Esophagus (tissue), 2 donors: Measurements from ENCODE around the gene RBM19. TPM values are rescaled to one million over a fixed set of nuclear protein-coding genes. Genes with fewer than 3 reads are reported as not detected.

Experiments used
- H3K27ac ChIP-seq, 2 donors: one replicate each; pipeline ENCODE4 v1.5.1; 2013; ENCODE audit warnings: low read depth in 2 of 2, mild to moderate bottlenecking in 2 of 2, inconsistent platforms in 1 of 2, low read length in 1 of 2, moderate library complexity in 1 of 2
- H3K27me3 ChIP-seq, 2 donors: one replicate each; pipeline ENCODE4 v1.6.1; 2013; ENCODE audit warnings: low read length in 2 of 2, control low read depth in 1 of 2, mild to moderate bottlenecking in 1 of 2; ENCODE audit not compliant: insufficient read depth in 2 of 2, control insufficient read depth in 1 of 2
- H3K36me3 ChIP-seq, 2 donors: one replicate each; pipeline ENCODE4 v1.6.1; 2013; ENCODE audit warnings: low read length in 1 of 2; ENCODE audit not compliant: control insufficient read depth in 2 of 2, insufficient read depth in 2 of 2
- H3K4me1 ChIP-seq, 2 donors: one replicate each; pipeline ENCODE4 v1.6.1; 2013; ENCODE audit warnings: low read length in 1 of 2; ENCODE audit not compliant: control insufficient read depth in 2 of 2, insufficient read depth in 2 of 2
- H3K4me3 ChIP-seq, 2 donors: one replicate each; pipeline ENCODE4 v1.5.1; 2013; ENCODE audit warnings: low read length in 2 of 2, mild to moderate bottlenecking in 2 of 2, low read depth in 1 of 2, moderate library complexity in 1 of 2
- H3K9me3 ChIP-seq, 2 donors: one replicate each; pipeline ENCODE4 v1.6.1; 2013; ENCODE audit warnings: mild to moderate bottlenecking in 2 of 2, low read depth in 1 of 2, low read length in 1 of 2, moderate library complexity in 1 of 2; ENCODE audit not compliant: control insufficient read depth in 2 of 2, insufficient read depth in 1 of 2
- WGBS, 2 donors: extraction: QIAGEN DNeasy Blood & Tissue Kit; methylation state at CpG; one replicate each; pipeline ENCODE4 v1.1.7; 2013; 5-methylcytosine and 5-hydroxymethylcytosine counted together
- polyA plus RNA-seq, 2 donors: library from polyadenylated mRNA; stranded (reverse); fragments of 200-250 nt; gene quantifications; one replicate each; pipeline ENCODE4 v1.2.3, GENCODE V29; 2013
- donor health status: healthy with polysubstance abuse.
- donor health status: Bipolar disorder and iron deficiency.

The RBM19 gene
- polyA plus RNA-seq, 2 donors: 10.2 to 18.5 TPM

DNA sequence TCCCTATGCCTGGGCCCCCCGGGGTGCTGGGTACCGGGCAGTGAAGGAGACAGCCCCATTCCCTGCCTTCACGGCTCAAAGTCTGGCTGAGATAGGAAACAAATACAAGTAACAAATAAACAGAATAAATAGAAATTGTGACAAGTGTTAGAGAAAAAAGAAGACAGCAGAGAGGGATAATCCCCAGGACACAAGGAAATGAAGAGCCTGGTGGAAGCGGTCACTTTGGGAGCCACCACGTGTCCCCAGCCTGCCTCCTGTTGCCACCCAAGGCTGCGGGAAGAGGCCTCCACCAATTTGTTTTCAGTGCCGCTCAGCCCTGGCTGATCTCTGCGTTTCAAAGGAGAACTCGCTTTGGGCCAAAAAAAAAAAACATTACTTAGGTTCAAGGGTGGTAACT is 31.2 kb downstream of the RBM19 start:
- 86 to 87% methylated on average over 9 of the region's 9 CpGs for WGBS, 2 donors
- Histone ChIP-seq H3K9me3 (no peaks in the 10 kb centered on the region), H3K4me3 (no peak overlapping the region), H3K27ac (no peak overlapping the region), H3K36me3 (peaks cover 11 to 35% of the 10 kb centered on the region in 2 donors), H3K4me1 (no peaks in the 10 kb centered on the region), H3K27me3 (no peaks in the 10 kb centered on the region)

DNA sequence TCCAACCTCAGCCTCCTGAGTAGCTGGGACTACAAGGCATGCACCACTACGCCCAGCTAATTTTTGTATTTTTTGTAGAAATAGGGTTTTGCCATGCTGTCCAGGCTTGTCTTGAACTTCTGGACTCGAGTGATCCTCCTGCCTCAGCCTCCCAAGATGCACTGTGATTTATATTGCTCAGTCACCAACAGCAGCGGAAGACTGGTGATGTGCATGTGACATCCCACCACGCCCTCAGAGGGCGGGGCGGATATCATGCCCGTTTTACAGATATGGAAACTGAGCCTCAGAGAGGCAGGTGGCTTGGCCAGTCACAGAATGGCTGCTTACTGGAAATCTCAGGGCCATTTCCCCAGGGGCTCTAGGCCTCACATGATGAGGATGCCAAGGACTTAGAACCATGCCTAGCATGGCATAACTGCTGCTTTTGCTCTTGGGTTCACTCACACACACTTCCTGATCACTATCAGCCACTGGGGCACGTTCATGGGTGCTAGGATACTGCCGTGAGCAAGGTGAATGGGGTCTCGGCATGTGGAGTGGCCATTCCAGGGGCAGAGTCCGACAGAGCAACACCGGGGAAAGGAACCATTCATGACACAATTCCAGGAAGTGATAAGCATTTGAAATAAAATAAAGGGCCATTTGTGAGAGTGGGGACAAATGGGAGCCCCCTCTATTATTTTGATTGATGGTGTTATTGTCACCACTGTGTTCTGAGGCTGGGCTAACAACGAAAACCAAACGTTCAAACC is 31.9 kb downstream of the RBM19 start:
- no peaks in the 10 kb centered on the region for H3K9me3 ChIP-seq
- H3K27me3 ChIP-seq: no peaks in the 10 kb centered on the region
- no peaks in the 10 kb centered on the region for H3K4me1 ChIP-seq
- H3K36me3 ChIP-seq: peaks cover 11 to 31% of the 10 kb centered on the region in 2 donors
- WGBS, 2 donors: 83 to 87% methylated on average over 14 of the region's 14 CpGs
- H3K4me3 ChIP-seq: no peak overlapping the region
- no peak overlapping the region for H3K27ac ChIP-seq

DNA sequence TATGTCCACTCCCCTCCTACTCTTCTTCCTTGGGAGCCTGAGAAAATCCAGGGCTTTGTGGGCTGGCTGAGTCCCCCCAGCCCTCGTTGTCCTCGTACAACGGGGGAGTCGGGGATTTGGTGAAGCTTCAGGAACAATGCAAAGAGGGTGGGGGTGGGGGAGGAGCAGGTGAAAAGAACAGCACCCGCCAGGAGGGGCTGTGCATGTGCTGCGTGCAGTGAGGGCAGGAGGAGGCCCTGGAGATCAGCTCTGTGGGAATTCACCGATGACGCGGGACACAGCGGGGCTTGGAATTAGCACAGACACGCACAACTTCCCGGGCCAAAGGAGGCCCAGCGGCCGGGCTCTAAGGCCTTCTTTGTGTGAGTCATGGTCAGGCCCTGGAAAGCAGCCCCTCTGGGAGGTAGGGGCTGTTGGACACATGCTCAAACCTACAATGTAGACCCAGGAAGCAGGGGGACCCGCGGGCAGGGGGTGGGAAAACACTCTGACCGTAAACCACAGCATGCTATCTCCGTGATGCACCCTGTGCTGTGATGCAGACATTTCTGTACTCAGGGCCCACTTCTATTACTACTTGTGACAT is 32.8 kb downstream of the RBM19 start:
- H3K4me3 ChIP-seq: no peak overlapping the region
- H3K36me3 ChIP-seq: peaks cover 11 to 26% of the 10 kb centered on the region in 2 donors
- no peaks in the 10 kb centered on the region for H3K4me1 ChIP-seq
- WGBS, 2 donors: 71 to 75% methylated on average over 18 of the region's 18 CpGs
- no peaks in the 10 kb centered on the region for H3K27me3 ChIP-seq
- no peaks in the 10 kb centered on the region for H3K9me3 ChIP-seq
- H3K27ac ChIP-seq: no peak overlapping the region

DNA sequence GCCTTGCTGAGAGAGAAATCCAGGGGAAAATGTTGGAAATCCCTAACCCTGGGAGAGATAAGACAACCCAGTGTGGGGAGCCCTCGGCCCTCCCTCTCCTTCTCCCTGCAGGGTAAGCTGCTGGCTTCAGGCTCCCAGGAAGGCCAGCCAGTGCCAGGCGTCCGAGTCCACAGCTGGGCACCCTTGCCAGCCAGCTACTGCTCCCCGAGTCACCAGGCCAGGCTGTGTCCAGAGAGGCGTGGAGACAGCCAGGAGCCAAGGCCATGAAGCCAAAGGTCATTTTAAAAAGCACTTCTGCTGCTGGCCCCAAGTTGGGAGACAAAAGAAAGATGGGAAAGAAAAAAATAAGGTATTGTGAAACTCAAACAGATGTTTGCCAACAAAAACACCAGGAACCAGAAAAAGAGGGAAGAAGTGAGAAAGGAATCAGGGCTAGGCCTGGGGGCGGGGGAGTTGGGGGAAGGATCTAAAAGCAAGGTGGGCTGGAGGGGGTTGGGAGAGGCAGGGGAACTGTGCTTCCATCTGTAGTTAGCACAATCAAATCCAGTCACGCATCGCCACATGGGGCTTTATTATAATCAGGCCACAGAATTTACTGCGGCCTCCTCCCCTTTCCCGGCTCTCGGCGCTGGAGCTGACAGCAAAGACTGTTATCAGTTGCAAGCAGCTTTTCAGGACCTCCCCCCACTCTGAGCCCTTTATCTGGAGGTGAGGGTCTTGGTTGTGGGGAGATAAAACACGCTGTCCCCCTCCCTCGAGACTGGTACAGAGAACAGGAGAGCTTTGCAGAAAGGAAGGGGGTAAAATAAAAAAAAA is 33.5 kb downstream of the RBM19 start:
- no peaks in the 10 kb centered on the region for H3K9me3 ChIP-seq
- 86 to 87% methylated on average over 14 of the region's 14 CpGs for WGBS, 2 donors
- no peak overlapping the region for H3K4me3 ChIP-seq
- H3K4me1 ChIP-seq: no peaks in the 10 kb centered on the region
- H3K27ac ChIP-seq: no peak overlapping the region
- no peaks in the 10 kb centered on the region for H3K27me3 ChIP-seq
- H3K36me3 ChIP-seq: peaks cover 9 to 23% of the 10 kb centered on the region in 2 donors

DNA sequence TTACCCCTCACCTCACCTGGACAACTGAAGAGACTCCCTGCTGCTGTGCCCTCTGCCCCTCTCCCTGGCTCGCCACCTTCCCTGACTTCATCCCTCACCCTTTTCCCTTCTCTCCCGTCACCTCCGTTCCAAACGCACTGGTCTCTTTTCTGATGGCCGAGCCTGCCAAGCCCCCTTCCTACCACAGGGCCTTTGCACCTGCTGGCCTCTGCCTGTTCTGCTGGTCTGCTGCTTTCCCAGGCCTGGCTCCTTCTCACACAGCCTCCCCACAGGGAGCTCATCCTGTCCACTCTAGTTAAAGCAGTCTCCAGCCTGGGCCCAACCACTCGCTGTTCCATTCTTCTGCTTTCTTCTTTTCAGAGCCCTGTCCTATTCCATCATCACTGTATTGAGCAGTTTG is 34.6 kb downstream of the RBM19 start:
- H3K36me3 ChIP-seq: peaks cover 10 to 25% of the 10 kb centered on the region in 2 donors
- H3K9me3 ChIP-seq: no peaks in the 10 kb centered on the region
- 97 to 98% methylated on average over 6 of the region's 6 CpGs for WGBS, 2 donors
- H3K27me3 ChIP-seq: no peaks in the 10 kb centered on the region
- H3K4me1 ChIP-seq: no peaks in the 10 kb centered on the region
- H3K4me3 ChIP-seq: no peak overlapping the region
- H3K27ac ChIP-seq: no peak overlapping the region

DNA sequence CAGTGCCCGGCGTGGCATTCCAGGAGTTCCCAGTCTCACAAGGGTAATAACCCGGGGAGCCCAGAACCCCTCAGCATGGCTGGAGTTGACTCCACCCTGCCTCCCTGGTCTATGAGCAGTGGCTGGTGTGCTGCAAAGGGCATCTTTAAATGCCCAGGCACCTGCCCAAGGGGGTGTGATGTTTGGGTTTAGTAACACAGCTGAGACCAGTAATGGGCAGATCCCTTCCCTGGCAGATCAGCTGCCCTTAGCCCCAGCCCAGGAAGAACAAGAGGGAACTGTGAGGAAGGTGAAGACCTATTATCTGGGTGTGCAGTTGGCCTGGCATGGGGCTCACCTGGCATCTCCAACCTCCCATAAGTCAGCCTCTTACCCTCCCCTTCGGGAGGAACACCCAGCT is 35.9 kb downstream of the RBM19 start:
- H3K4me3 ChIP-seq: no peak overlapping the region
- H3K27me3 ChIP-seq: no peaks in the 10 kb centered on the region
- no peaks in the 10 kb centered on the region for H3K4me1 ChIP-seq
- peaks cover 8 to 23% of the 10 kb centered on the region in 2 donors for H3K36me3 ChIP-seq
- 93 to 94% methylated on average over 4 of the region's 4 CpGs for WGBS, 2 donors
- no peaks in the 10 kb centered on the region for H3K9me3 ChIP-seq
- H3K27ac ChIP-seq: no peak overlapping the region

DNA sequence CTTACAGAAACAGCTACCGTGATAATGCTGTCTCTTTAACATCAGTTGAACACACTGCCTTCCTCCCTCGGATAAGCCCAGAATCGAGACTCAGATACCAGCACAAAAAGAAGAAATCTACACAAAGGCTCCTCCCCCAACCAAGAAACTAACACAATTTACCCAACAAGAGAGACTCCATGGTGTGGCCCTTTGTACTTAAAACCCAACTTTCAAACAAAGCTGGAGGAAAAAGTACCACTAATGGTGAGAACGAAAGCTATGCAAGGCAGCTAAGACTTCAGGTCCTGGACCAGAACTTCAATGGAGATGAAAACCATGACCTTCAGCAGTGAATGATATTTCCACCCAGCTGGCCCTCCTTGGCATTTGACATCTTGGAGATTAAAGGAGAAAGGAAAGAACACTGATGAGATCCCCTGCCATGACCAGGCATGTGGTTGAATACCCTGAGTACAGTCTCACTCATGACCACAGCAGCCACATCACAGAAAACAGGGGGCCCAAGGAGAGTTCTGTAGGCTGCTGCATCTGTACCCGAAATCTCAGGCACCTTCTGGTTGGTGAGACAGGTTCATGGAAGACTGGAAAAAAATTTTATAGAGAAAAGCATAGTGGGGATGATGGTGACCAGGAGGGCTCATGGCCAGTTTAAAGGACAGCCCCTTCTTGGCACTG is 36.7 kb downstream of the RBM19 start:
- H3K4me3 ChIP-seq: no peak overlapping the region
- WGBS, 2 donors: 74 to 75% methylated on average over 5 of the region's 5 CpGs
- no peaks in the 10 kb centered on the region for H3K4me1 ChIP-seq
- H3K27ac ChIP-seq: no peak overlapping the region
- H3K27me3 ChIP-seq: no peaks in the 10 kb centered on the region
- peaks cover 8 to 20% of the 10 kb centered on the region in 2 donors for H3K36me3 ChIP-seq
- no peaks in the 10 kb centered on the region for H3K9me3 ChIP-seq

DNA sequence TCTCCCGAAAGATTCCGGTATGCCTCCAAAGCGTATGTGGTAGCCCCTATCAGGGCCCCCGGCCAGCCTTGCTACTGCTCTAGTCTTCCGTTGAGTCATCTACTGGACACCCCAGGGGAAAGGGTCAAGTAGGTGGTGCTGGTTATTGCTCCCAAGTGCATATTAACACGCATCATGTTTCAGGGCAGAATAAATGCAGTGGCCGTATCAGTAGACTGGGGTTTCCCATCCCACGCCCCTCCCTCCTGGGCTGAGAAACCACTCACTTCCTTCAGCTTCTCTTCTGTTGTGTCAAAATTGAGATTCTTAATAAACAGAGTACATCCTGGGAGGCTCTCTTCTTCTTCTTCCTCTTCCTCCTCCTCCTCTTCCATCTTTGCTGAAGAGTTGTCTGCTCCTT is 39.3 kb downstream of the RBM19 start:
- Histone ChIP-seq H3K27ac (no peak overlapping the region), H3K4me3 (no peak overlapping the region), H3K36me3 (peaks cover 9 to 31% of the 10 kb centered on the region in 2 donors), H3K4me1 (no peaks in the 10 kb centered on the region), H3K27me3 (no peaks in the 10 kb centered on the region), H3K9me3 (no peaks in the 10 kb centered on the region)
- 88 to 94% methylated on average over 8 of the region's 8 CpGs for WGBS, 2 donors

DNA sequence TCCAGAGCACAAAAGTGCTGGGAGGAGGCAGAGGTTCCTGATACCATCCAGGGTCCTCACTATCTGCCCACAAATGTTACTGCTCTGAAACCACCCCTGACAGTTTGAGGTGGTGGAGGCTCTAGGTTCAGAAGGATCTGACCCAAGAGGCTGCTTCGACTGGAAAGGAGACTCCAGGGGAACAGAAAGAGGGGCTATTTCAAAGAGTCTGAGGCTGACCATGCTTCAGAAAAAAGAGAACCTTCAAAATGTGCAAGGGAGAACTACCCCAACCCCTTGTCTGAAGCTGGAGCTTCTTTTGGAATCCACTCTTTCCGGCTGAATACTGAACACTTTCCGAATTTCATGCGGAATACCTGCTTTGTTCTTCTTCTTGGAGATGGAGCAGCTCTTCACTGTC is 41.8 kb downstream of the RBM19 start:
- Histone ChIP-seq H3K27me3 (no peaks in the 10 kb centered on the region), H3K27ac (no peak overlapping the region), H3K4me3 (no peak overlapping the region), H3K4me1 (no peaks in the 10 kb centered on the region), H3K9me3 (no peaks in the 10 kb centered on the region), H3K36me3 (peaks cover 12 to 28% of the 10 kb centered on the region in 2 donors)
- 65 to 90% methylated on average over 4 of the region's 4 CpGs for WGBS, 2 donors
